ENCODE data around the gene PSME1.

PSME1 gene

DNA sequence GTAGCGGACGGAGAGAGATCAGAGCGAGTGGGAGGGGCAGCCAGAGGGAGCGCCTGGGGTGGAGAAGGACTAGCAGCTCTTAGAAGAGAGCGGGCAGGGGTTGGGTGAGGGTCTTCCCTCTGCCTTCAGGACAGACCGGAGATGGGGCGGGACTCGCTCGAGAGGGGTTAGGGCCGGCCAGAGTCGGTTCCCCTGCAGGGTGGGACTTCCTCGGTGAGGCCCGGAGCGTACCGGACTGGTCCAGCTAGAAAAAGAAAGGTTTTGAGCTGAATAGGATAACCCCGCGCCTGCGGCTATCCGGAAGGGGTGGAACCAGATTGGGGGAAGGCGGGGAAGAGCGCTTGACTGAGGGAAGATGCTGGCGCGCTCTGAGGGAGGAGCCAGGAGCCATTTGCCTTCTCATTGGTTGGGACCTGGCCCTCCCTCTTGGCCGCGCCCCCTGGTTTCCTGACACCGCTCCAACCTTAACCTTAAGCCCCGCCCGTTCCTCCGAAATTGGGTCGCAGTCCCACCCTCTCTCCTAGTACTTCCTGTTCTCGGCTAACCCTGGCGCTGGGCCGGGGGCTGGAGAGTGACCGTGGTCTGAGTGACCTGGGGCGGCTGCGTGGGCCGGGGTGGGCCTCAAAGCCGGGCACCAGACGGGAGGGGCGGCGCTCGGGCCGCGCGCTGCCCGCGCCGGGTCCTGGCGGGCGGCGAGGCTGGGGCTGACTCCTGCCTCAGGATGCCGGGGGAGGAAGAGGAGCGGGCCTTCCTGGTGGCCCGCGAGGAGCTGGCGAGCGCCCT lies 11.2 kb downstream of the PSME1 start, which contains the start of gene RNF31:
TSS of gene RNF31 (plus strand) at position 521 of the 783 bp plus-strand sequence. CDS start at position 722, 201 bp downstream.
- peak; percentile 98 for DNase-seq (ENCODE audit: low read depth, low spot score)

GRCh38 chr14:24147761-24148428 lies 11.9 kb downstream of the PSME1 start:
- DNase-seq (ENCODE audit: low read depth, low spot score) = no peak

GRCh38 chr14:24149302-24149969 lies 13.4 kb downstream of the PSME1 start:
- DNase-seq (ENCODE audit: low read depth, low spot score) = no peak

DNA sequence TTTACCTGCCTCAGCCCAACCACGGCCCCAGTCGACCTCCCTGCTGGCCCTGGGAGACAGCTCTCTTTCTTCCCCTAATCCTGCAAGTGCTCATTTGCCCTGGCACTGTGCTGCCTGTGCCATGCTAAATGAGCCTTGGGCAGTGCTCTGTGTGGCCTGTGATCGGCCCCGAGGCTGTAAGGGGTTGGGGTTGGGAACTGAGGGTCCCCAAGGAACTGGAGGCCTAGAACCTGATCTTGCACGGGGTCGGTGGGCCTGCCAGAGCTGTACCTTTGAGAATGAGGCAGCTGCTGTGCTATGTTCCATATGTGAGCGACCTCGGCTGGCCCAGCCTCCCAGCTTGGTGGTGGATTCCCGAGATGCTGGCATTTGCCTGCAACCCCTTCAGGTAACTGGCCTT lies 14.1 kb downstream of the PSME1 start:
- no peak for DNase-seq (ENCODE audit: low read depth, low spot score)

- DNase-seq (ENCODE audit: low read depth, low spot score) = no peak
Measured at GRCh38 chr14:24150567-24150966, 14.6 kb downstream of the PSME1 start.

DNA sequence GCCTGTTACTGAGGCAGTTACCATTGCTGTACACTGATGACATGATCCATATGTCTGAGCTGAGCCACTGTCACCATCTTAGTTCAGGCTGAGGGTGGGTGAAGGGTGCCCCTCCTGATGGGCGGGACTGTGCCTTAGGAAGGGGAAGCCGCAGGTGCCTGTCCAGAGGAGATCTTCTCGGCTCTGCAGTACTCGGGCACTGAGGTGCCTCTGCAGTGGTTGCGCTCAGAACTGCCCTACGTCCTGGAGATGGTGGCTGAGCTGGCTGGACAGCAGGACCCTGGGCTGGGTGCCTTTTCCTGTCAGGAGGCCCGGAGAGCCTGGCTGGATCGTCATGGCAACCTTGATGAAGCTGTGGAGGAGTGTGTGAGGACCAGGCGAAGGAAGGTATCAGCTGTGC lies 15.0 kb downstream of the PSME1 start:
- DNase-seq (ENCODE audit: low read depth, low spot score) = no peak

- no peak for DNase-seq (ENCODE audit: low read depth, low spot score)
Measured at GRCh38 chr14:24151404-24152080, 15.5 kb downstream of the PSME1 start.

GRCh38 chr14:24155100-24155499 lies 19.1 kb downstream of the PSME1 start:
- no peak for DNase-seq (ENCODE audit: low read depth, low spot score)

DNA sequence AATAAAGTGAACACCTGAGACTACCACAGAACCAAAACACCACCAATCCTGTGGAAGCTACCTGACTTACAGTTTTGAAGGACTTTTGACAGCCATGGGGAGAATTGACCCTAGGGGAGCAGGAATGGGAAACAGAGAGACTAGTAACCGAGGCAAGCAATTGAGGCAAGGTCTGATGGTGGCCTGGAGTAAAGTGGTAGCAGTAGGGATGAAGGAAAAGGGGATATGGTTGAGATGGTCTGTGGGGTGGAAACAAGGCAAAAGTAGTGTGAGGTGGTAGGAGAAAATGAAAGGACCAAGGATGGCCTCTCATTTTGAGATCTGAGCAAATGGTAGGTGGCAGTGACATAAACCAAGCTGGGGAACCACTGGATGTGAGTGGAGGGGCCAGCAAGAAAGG lies 20.8 kb downstream of the PSME1 start:
- DNase-seq (ENCODE audit: low read depth, low spot score) = no peak

DNA sequence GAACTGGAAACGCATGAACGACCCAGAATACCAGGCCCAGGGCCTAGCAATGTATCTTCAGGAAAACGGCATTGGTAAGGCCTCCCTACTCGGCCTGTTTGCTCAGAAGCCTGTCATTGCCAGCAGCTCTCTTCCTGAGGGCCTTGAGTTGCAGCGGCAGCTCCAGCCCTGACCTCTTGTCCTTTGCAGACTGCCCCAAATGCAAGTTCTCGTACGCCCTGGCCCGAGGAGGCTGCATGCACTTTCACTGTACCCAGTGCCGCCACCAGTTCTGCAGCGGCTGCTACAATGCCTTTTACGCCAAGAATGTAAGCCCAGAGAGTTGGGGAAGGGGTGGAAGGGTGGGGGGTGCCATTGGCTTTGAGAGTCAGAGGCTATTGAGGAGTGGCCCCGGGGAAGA lies 21.3 kb downstream of the PSME1 start:
- DNase-seq (ENCODE audit: low read depth, low spot score) = no peak

DNA sequence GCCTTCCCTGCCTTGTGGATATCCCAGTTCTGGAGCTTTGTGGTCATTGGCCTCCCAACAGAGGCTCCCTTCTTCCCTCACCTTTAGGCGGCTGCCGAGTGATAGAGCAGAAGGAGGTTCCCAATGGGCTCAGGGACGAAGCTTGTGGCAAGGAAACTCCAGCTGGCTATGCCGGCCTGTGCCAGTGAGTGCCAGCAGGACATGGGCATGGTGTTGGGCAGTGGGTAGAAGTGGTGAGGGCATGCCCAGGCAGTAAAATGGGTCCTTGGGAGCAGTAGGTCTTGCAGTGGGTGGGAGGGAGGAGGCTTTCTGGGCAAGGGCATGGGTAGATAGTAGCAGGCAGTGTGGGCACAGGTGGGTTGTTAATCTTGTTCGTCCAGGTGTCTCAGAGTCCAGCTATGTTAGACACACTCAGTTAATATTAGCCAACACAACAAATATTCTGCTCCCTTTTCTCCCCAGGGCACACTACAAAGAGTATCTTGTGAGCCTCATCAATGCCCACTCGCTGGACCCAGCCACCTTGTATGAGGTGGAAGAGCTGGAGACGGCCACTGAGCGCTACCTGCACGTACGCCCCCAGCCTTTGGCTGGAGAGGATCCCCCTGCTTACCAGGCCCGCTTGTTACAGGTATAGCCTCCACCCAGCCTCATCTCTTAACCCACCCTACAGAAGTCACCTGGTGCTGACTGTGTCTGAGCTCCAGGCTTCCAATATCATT lies 23.9 kb downstream of the PSME1 start:
- no peak for DNase-seq (ENCODE audit: low read depth, low spot score)

DNA sequence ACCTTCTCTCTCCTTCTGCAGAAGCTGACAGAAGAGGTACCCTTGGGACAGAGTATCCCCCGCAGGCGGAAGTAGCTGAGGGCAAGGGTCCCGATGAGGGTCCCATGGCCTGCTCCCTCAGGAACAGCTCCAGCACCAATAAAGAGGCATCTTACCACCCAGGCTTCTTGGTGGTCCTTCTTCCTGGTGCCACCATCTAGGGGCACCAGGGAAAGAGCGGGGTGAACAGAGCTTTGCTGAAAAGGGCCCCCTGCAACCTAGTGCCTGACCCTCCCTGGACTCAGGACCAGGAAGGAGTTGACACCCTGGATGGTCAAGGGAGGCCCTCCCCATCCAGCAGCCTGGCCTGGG lies 24.5 kb downstream of the PSME1 start:
- no peak for DNase-seq (ENCODE audit: low read depth, low spot score)

DNA sequence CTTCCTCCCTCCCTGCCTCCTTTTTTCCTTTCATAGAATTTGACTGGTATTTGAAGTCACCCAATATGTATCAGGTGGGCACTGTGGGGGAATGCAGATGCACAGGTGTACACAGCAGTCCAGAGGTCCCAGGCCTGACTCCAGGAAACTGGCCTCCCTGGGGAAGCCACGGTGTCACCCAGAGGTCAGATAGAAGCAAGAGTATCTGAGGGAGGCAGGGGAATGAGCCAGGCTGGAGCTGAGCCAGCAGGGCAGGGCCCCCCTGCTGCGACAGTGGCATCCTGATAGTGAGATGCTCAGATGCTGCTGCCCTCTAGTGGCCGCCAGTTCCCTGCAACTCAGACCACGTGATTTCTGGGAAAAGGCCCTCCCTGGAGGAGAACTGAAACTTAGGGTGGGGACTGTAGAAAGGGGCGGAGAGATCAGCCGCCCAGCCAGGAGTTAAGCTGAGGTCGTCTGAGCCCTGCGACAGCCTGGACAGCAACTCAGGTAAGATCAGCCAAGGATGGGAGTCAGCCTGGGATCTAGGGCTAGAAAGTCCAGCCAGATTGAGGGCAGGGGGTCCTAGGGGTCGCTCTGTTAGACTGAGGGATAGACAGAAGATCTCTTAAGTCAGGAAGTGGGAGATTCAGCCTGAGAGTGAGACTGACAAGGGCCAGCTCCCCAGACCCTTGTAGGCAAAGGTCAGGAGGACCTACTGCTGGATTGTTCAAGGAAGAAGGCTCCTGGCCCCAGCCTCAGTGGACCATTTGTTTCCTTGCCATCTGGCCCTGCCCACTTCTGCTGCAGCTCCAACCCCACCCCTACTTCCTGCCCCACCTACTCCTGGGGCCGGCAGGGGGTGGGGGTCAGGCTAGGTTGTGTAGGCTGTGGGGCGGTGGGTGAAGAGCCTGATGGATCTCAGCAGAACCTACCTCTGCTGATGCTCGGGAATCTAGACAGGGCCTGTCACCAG lies 25.1 kb downstream of the PSME1 start, which contains the start of gene IRF9:
TSS of gene IRF9 (plus strand) at position 416 of the 955 bp plus-strand sequence. CDS start 880 bp downstream, outside the sequence.
- peak; percentile 94 for DNase-seq (ENCODE audit: low read depth, low spot score)

DNA sequence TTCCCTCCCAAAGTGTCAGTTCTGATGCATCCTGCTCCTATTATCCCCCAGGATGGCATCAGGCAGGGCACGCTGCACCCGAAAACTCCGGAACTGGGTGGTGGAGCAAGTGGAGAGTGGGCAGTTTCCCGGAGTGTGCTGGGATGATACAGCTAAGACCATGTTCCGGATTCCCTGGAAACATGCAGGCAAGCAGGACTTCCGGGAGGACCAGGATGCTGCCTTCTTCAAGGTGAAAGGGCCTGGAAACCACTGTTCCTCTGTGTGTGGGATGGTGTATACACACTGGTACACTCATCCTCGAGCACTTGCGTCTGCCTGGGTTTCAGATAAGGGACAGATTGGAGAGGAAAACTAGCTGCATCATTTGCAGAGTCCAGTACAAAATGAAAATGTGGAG lies 26.1 kb downstream of the PSME1 start:
- DNase-seq (ENCODE audit: low read depth, low spot score) = no peak

- no peak for DNase-seq (ENCODE audit: low read depth, low spot score)
Measured at GRCh38 chr14:24164518-24164991, 28.6 kb downstream of the PSME1 start.

GRCh38 chr14:24165785-24166184 lies 29.8 kb downstream of the PSME1 start:
- DNase-seq (ENCODE audit: low read depth, low spot score) = no peak

DNA sequence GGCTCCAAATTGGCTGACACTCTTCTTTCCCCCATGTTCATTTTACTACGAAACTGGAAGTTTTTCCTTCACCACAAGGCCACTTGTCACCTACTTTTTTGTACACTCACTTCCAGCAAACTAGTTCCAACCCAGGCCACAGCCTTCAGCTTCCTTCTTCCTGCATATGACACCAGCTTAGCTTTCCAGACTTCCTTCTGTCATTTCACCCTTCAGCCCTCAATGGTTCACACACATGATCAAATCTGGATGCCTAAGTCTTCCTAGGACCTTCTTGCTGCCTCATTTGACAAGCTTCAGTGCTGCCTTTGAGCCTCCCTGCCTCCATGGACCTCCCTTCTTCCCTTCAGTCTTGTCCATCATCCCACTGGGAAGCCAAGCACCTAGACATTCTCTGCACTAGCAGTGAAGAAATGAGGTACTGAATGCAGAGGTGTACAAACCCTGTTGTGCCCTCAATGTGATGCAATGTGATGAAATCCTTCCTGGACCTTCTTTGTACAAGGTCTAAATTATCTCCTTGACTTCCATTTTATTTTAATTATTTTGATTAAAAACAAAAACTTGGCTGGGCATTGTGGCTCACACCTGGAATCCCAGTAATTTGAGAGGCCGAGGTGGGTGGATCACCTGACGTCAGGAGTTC lies 31.6 kb downstream of the PSME1 start:
- DNase-seq (ENCODE audit: low read depth, low spot score) = no peak

DNA sequence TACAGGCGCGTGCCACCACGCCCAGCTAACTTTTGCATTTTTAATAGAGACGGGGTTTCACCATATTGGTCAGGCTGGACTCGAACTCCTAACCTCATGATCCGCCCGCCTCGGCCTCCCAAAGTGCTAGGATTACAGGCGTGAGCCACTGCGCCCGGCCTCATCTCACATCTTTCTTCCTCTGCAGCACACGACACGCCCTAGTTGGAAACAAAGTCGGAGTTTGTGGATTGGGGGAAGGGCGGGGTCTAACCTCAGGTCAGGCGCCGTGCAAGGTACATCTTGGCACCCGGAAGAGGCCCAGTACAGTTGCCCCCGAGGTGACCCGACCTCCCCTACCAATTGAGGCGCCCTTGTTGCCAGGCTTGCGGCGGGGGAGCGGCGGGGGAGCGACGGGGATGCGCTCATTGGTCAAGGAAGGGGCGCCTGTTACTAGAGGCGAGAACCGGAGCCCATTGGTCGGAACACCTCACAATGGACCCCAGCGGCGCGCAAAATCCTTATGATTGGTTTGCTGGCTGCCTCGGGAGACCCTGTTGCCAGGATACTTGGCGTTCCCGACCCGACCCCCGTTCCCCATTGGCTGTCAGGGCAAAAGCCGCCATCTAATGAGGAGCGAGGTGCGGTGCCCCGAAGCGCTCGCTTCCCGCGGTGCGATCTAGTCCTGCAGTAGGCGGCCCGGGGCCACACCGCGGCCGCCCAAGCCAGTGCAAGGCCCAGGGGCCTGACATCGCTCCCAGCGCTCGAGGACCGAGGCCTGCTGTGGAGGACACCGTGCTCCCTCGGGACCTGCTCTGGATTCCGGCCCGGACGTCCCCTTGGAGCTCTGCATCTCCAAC lies 35.6 kb downstream of the PSME1 start, which contains the start of gene REC8:
TSS of gene REC8 (plus strand) at position 659 of the 839 bp plus-strand sequence. CDS start 473 bp downstream, outside the sequence.
- peak; percentile 44 for DNase-seq (ENCODE audit: low read depth, low spot score)
